ENCODE measurements around the gene CHL1.

DNA sequence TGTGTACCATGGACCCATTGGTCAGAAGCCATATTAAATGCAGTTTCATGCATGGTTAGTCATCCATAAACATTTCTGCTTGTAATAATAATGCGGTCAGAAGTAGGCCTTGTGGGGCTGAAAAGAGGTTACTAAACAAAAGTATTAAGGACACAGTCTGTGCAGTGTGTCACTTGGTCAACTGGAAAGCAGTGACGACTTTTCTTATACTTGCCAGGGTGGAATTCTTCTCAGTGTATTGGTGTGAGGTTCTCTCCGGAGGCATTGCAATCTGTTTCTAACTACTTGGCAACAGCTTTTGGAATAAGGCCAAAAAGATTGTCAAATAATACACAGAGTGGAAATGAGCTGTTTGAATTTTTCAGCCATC is 46.8 kb downstream of the CHL1 start:
- TF ChIP-seq CTCF (IDR thresholded peaks at IDR 0.05; ENCODE audit: low read length) (no peak), EZH2 (IDR thresholded peaks at IDR 0.05; ENCODE audit: borderline replicate concordance, low read length) (no peak)
